ENCODE measurements around the gene TTC23.

The TTC23 gene

DNA sequence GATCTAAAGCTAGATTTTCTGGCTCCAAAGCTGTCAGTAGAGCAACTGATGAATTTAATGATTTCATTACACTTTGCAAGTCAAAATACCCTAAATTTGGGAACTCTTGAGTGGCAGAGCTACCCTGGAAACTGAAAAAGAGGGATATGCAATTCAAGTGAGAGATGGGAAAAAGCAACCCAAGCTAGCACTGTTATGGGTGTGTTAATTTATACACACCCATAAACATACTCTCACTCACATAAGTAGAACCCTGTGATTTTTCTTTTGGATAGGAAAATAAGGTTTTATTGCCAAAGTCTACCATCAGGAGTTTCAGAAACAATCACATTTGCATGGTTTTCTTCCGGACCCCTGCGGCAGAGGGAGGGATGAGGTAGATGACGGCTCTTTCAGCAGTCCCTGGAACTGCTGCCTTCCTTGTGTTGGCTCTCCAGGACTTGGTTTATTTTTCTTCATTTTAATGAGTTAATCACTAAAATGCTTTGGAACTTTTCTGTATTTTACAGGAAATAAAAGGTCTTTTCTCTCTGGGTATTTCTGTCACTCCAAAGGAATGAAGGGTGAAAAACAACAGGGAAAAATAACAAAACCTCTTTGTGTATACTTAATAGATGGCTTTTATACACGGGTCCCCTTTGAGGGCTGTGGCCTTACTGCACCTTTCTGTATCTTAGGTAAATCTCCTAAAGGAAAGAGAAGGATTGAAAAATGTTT lies 63.8 kb downstream of the TTC23 start:
- Mint-ChIP-seq H3K4me3 (no peak overlapping the region), H3K27ac (no peak overlapping the region), H3K36me3 (no peaks in the 10 kb centered on the region), H3K4me1 (ENCODE audit: low read depth) (no peaks in the 10 kb centered on the region), H3K27me3 (peaks cover 7% of the 10 kb centered on the region), H3K9me3 (ENCODE audit: low read depth) (no peaks in the 10 kb centered on the region)

- Mint-ChIP-seq H3K27me3 (peaks cover 7% of the 10 kb centered on the region), H3K4me1 (ENCODE audit: low read depth) (no peaks in the 10 kb centered on the region), H3K36me3 (no peaks in the 10 kb centered on the region), H3K4me3 (no peak overlapping the region), H3K9me3 (ENCODE audit: low read depth) (no peaks in the 10 kb centered on the region), H3K27ac (no peak overlapping the region)
Observed at GRCh38 chr15:99182791-99183190, 66.6 kb downstream of the TTC23 start.

DNA sequence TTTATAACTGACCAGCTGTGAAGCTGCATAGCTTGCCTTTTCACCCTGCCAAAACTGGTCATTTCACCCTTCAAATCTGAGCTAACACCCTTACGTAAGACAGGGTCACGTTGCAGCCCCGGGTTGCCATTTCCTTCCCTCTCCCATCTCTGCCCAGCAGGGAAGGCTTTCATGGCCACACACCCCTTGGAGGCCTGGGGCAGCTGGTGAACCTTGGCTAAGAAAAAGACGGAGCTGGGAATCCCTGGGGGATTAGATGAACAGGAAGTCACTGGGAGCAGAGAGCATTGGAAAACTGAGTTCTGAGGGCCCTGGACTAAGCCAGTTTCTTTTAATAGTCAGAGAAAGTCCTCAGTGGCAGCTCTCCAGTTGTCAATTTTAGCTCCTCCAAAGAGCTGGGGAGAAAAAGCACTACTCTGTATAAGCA lies 67.8 kb downstream of the TTC23 start:
- no peaks in the 10 kb centered on the region for H3K36me3 Mint-ChIP-seq
- no peaks in the 10 kb centered on the region for H3K4me1 Mint-ChIP-seq (ENCODE audit: low read depth)
- H3K4me3 Mint-ChIP-seq = no peak overlapping the region
- H3K27ac Mint-ChIP-seq = no peak overlapping the region
- H3K9me3 Mint-ChIP-seq (ENCODE audit: low read depth) = no peaks in the 10 kb centered on the region
- peaks cover 7% of the 10 kb centered on the region for H3K27me3 Mint-ChIP-seq

GRCh38 chr15:99180964-99181306 lies 68.4 kb downstream of the TTC23 start:
- Mint-ChIP-seq H3K4me3 (no peak overlapping the region), H3K27me3 (peaks cover 9% of the 10 kb centered on the region), H3K9me3 (ENCODE audit: low read depth) (no peaks in the 10 kb centered on the region), H3K27ac (no peak overlapping the region), H3K36me3 (no peaks in the 10 kb centered on the region), H3K4me1 (ENCODE audit: low read depth) (no peaks in the 10 kb centered on the region)

DNA sequence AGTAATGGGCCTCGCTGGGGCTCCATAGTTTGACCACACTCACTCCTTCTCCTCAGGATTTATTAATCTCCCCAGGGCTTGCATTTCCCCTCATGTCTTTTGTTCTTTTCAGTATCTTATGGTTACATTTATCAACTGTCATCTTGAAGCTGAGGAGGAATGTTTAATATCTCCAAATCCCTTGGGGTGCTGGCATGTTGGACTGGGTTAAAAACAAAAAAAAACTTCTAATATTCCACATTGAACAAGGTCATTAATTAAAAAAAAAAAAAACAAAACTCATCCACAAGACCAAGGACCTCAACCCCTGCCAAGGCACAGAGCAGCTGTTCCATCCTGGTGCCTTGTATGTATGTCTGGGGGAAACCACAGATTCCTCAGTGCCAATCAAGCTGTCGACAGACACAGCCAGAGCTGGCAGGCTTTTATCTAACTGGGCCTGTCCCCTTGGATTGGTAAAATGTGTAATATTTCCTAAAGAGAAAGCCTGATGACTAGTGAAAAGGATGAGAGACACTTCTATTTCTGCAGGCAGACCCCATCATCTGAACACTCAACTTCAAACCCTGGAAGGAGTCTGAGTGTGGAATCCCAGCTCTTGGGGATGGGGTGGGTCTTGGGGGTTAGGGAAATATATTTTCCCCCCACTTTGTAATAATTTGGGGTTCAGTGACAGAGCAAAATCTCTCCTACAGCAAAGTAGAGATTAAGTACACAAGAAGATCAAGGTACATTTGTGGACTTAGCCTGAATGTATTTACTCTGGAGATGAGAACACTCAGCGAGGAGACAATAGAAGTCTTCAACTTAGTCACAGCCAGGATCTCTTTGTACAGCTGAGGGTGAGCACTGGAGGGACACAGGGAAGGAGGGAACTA lies 69.1 kb downstream of the TTC23 start:
- no peaks in the 10 kb centered on the region for H3K9me3 Mint-ChIP-seq (ENCODE audit: low read depth)
- no peak overlapping the region for H3K4me3 Mint-ChIP-seq
- H3K4me1 Mint-ChIP-seq (ENCODE audit: low read depth) = no peaks in the 10 kb centered on the region
- H3K36me3 Mint-ChIP-seq = no peaks in the 10 kb centered on the region
- H3K27ac Mint-ChIP-seq = no peak overlapping the region
- H3K27me3 Mint-ChIP-seq = peaks cover 5% of the 10 kb centered on the region

- no peak overlapping the region for H3K27ac Mint-ChIP-seq
- no peaks in the 10 kb centered on the region for H3K4me1 Mint-ChIP-seq (ENCODE audit: low read depth)
- no peak overlapping the region for H3K4me3 Mint-ChIP-seq
- no peaks in the 10 kb centered on the region for H3K9me3 Mint-ChIP-seq (ENCODE audit: low read depth)
- H3K27me3 Mint-ChIP-seq = peaks cover 3% of the 10 kb centered on the region
- no peaks in the 10 kb centered on the region for H3K36me3 Mint-ChIP-seq
Observed at GRCh38 chr15:99177679-99178078, 71.7 kb downstream of the TTC23 start.

DNA sequence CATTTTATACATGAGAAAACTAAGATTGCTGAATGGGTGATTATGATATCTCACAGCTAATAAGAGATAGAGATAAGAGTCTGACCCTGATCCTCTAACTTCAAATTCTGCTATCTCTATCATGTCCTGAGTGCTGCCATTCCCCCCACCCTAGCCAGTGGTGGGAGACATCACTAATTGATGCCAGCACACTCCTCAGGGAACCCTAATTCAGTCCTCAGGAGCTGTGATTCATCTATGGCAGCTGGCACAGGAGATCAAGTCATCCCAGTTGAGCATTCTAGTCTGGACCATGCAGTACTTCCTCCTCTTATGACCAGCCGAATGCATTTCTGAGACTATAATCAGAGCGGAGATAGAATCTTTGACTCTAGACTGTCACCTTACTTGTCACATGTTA lies 72.6 kb downstream of the TTC23 start:
- H3K4me1 Mint-ChIP-seq (ENCODE audit: low read depth) = no peaks in the 10 kb centered on the region
- no peaks in the 10 kb centered on the region for H3K36me3 Mint-ChIP-seq
- no peak overlapping the region for H3K27ac Mint-ChIP-seq
- no peak overlapping the region for H3K4me3 Mint-ChIP-seq
- H3K9me3 Mint-ChIP-seq (ENCODE audit: low read depth) = no peaks in the 10 kb centered on the region
- peaks cover 3% of the 10 kb centered on the region for H3K27me3 Mint-ChIP-seq

- H3K36me3 Mint-ChIP-seq = no peaks in the 10 kb centered on the region
- H3K4me3 Mint-ChIP-seq = no peak overlapping the region
- H3K9me3 Mint-ChIP-seq (ENCODE audit: low read depth) = no peaks in the 10 kb centered on the region
- no peak overlapping the region for H3K27ac Mint-ChIP-seq
- peaks cover 2% of the 10 kb centered on the region for H3K27me3 Mint-ChIP-seq
- H3K4me1 Mint-ChIP-seq (ENCODE audit: low read depth) = no peaks in the 10 kb centered on the region
Observed at GRCh38 chr15:99174567-99175395, 74.6 kb downstream of the TTC23 start.

- Mint-ChIP-seq H3K27ac (no peak overlapping the region), H3K4me3 (no peak overlapping the region), H3K9me3 (ENCODE audit: low read depth) (no peaks in the 10 kb centered on the region), H3K4me1 (ENCODE audit: low read depth) (no peaks in the 10 kb centered on the region), H3K36me3 (no peaks in the 10 kb centered on the region), H3K27me3 (peaks cover 2% of the 10 kb centered on the region)
Observed at GRCh38 chr15:99172989-99173388, 76.4 kb downstream of the TTC23 start.

GRCh38 chr15:99172171-99172570 lies 77.2 kb downstream of the TTC23 start:
- H3K4me1 Mint-ChIP-seq (ENCODE audit: low read depth) = no peaks in the 10 kb centered on the region
- no peaks in the 10 kb centered on the region for H3K36me3 Mint-ChIP-seq
- H3K27ac Mint-ChIP-seq = no peak overlapping the region
- H3K27me3 Mint-ChIP-seq = peaks cover 2% of the 10 kb centered on the region
- H3K9me3 Mint-ChIP-seq (ENCODE audit: low read depth) = no peaks in the 10 kb centered on the region
- no peak overlapping the region for H3K4me3 Mint-ChIP-seq

- Mint-ChIP-seq H3K4me1 (ENCODE audit: low read depth) (no peaks in the 10 kb centered on the region), H3K27me3 (no peaks in the 10 kb centered on the region), H3K27ac (no peak overlapping the region), H3K4me3 (no peak overlapping the region), H3K36me3 (no peaks in the 10 kb centered on the region), H3K9me3 (ENCODE audit: low read depth) (no peaks in the 10 kb centered on the region)
Observed at GRCh38 chr15:99170476-99171065, 78.8 kb downstream of the TTC23 start.

DNA sequence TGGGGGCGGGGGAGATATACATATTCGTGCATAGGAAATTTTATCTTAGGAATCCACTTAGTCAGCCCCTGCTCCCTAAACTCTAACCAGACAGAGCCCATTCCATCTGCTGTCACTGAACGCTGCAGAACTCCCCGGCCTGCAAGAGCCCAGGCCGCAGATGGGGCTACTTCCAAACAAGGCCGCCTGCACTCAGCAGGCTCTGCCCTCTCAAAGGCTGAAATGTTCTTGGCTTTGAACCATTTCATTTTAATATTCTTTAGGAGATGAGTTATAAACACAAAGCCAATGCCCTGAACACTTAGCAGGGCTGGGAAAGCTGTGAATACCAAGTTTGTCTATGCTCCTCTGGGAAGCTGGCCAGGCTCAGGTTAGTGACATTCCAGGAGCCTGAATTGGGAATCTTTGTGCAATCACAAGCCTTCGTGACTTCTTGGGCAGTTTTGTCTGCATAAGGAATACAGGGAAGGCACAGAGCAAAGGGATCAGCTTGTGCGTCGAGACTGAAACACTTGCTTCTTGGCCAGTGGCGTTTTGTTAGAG lies 79.5 kb downstream of the TTC23 start:
- Mint-ChIP-seq H3K27me3 (no peaks in the 10 kb centered on the region), H3K9me3 (ENCODE audit: low read depth) (no peaks in the 10 kb centered on the region), H3K4me1 (ENCODE audit: low read depth) (no peaks in the 10 kb centered on the region), H3K27ac (no peak overlapping the region), H3K36me3 (no peaks in the 10 kb centered on the region), H3K4me3 (no peak overlapping the region)

DNA sequence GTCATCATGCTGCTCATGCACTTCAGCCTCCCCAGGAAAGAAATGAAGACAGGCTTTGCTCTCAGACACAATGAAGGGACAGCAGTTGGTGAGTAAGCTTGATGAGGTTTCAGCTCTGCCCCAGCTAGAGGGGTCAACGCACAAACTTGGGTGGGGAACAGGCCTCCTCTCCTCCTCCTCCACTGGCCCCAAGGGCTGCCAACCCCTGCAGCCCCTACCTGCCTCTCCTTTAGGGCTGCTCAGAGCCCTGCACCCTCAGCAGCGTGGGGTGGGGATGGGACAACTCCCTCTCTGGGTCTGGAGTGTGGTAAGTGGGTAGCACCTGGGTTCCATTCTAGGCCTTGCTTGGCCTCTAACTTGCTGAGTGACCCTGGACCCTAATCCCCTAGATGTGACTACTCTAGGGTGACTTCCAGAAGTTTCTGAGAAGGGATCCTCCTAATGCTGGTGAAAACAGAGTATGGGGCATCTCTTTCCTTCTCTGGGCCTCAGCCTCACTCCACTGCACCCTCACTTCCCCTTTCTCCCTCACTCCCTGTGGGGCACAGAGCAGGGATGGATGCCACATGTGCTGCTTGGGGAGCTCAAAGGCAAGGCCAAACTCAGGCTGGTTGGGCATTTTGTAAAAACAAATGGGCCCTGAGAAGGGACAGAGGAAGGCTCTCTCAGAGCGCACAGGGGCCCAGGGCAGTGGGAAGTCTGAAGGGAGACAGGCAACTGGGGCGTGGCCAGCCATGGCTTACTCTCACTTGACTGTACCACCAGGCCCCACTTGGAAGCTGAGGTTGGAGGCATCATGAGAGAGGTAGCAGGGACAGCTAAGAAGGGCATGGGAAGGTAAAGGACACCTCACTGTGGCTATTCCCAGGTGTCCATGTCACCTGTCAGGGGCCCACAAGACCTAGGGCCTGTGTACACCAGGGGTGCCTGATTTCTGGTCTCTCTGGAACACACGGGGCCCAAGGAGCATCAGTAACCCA lies 80.5 kb downstream of the TTC23 start:
- no peaks in the 10 kb centered on the region for H3K9me3 Mint-ChIP-seq (ENCODE audit: low read depth)
- H3K27me3 Mint-ChIP-seq = no peaks in the 10 kb centered on the region
- peaks cover 2% of the 10 kb centered on the region for H3K4me1 Mint-ChIP-seq (ENCODE audit: low read depth)
- no peaks in the 10 kb centered on the region for H3K36me3 Mint-ChIP-seq
- H3K27ac Mint-ChIP-seq = no peak overlapping the region
- H3K4me3 Mint-ChIP-seq = no peak overlapping the region

- peaks cover 8% of the 10 kb centered on the region for H3K4me1 Mint-ChIP-seq (ENCODE audit: low read depth)
- H3K27me3 Mint-ChIP-seq = no peaks in the 10 kb centered on the region
- no peak overlapping the region for H3K4me3 Mint-ChIP-seq
- no peak overlapping the region for H3K27ac Mint-ChIP-seq
- no peaks in the 10 kb centered on the region for H3K9me3 Mint-ChIP-seq (ENCODE audit: low read depth)
- no peaks in the 10 kb centered on the region for H3K36me3 Mint-ChIP-seq
Observed at GRCh38 chr15:99167640-99168039, 81.7 kb downstream of the TTC23 start.

All from activated naive CD8-positive, alpha-beta T cell (primary cell).